Heart left ventricle (tissue), 13 donors: Measurements from ENCODE around the gene PPP1R37.

Source experiments
- CTCF ChIP-seq, 12 donors: fragments of 200-600 bp; sonication (generic) in 4 of 12; IDR thresholded peaks; one replicate each; pipeline versions ENCODE4 v1.5.0 to v1.8.0; 2018 to 2022; ENCODE audit warnings: antibody characterized with exemption in 12 of 12, mild to moderate bottlenecking in 5 of 12
- POLR2A ChIP-seq, 2 donors: fragments of 450-650 bp; IDR thresholded peaks; one replicate each; pipeline ENCODE4 v1.6.1; 2017; ENCODE audit warnings: antibody characterized with exemption in 2 of 2, mild to moderate bottlenecking in 2 of 2, moderate library complexity in 2 of 2
- donor health status: ischemic (EF 13 %, LVEDD 7.1; RV severe dilation, severe dysfunction).
- donor health status: DM: no; HTN: yes; CAD: no.
- donor health status: DM: no; HTN: no; CAD: no.
- donor health status: ischemic (EF 25% LVEDD 6.9; RV normal size, moderate dysfunction).
- donor health status: ischemic (EF 25% LVEDD 5.7; RV mildly dilated, moderate dysfunction).
- donor health status: ischemic (EF 35%, LVEDD 5.7; RV mildly dilated, moderate dysfunction).
- donor health status: nonischemic (EF 11% LVEDD 7.7; RV severe dilation, severe dysfunction).
- donor health status: DM: yes; HTN: yes; CAD: no.
- donor health status: PGD.
- donor health status: ischemic (EF 29% LVEDD 5.4; RV normal size, mild dysfunction).
- donor health status: nonischemic (EF 23%, LVEDD 6.1; RV moderate dilation, normal function).

DNA sequence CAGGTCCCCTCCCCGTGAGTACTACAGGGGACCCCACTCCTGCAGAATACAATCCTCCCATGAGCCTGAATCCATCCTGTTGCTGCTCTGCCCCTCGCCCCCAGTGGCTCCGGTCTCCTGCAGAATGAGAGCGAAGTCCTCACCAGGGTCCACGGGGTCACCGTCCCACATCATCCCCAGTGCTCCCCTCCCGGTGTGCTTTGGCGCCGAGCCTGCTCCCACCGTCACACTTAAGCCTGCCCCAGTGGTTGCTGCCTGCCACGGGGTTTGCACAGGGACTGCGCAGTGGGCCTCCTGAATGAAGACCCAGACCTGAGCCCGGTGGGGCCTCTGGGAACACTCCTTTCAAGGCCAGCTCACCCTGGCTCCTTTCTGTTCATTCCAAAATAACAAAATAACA is 37.3 kb downstream of the PPP1R37 start:
- TF ChIP-seq CTCF (IDR thresholded peaks at IDR 0.05): no peak
- TF ChIP-seq POLR2A (IDR thresholded peaks at IDR 0.05): no peak
